Measurements from ENCODE around the gene MAMLD1.

The MAMLD1 gene

DNA sequence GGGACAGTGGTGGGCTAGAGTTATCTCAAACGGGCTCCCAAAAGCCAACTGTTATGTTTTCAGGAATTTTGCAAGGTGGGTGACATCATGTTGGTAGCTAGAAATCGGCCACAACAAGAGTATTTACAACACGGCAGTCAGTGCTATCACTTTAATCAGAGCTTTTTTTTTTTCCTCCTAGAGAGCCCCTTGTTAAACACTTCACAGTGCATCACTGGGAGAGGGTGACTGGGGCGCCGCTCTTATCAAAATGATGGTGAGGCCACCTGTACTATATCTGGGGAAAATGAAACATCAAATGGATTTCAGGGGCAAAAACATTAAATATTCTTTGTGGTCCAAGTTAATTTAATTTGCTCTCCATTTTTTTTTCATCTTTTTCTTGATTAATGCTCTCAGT is 44.9 kb downstream of the MAMLD1 start:
- DNase-seq (ENCODE audit: low spot score) = no peak

DNA sequence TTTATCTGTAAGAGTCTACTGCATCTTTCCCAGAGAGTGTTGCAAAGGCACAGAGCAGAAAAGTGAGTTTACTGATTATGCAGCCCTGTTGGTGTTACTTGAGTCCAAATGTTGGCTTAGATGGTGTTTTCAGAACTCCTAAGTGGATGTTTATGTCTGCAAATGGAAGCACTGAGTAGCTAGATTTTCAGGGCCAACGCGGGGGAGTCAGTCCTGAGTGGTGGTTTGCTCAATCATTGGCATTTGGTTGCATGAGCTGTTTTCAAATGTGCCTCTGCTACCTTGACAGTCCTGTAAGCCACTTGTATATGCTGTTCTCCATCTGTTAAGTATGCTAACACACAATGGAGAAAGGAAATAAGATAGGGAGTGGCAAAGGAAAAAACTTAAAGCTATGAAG is 45.4 kb downstream of the MAMLD1 start:
- no peak for DNase-seq (ENCODE audit: low spot score)

DNA sequence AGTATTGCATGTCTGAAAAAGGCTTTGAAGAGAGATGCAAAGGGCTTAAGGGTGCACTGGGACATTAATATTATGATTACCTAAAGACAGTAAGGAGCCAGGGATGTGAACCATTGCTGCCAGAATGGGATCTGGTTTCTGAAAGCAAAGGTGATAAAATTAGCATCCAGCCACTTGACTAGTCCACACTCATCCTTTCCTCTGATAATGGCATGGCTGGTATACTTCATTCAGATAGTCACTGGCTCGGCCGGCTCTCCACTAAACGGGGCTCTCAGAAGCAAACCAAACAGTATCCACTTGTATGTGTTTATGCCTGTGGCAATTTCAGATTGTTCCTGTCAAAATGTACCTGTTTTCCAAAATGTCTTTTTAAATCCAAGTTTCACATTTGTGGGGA is 46.4 kb downstream of the MAMLD1 start:
- no peak for DNase-seq (ENCODE audit: low spot score)

DNA sequence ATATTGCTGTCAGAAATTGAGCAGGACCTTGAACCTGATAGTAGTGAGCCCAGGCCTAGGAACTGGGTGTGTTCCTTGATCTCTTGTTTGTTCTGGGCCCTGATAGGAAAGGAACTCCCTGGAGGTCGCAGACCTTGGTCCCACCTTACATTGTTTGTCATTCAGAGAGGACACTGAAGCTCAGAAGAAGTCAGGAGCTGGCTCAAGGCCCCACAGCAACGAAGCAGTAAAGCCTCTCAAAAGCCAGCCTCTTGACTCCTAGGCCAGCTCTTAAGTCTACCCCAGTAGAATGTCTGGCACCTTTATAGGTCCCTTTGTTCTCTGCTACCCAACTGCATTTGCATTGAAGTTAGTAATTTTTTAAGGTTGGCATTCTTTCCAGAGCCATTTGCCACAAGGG is 46.8 kb downstream of the MAMLD1 start:
- no peak for DNase-seq (ENCODE audit: low spot score)

DNA sequence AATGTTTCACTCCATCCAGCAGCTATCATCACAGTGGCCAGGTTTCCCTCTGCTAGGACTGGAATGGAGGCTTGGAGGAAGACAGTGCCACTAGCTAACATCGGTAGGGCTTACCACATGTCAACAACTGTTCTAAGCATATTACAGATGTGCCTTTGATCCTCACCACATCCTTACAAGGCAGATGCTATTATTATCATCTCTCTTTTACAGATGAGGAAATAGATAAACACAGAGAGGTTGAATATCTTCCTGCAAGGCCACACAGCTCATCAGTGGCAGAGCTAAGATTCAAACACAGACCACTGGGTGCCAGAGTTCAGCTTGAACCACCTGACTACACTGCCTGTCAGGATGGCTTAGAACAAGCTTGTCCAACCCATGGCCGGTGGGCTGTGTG is 47.4 kb downstream of the MAMLD1 start:
- no peak for DNase-seq (ENCODE audit: low spot score)

DNA sequence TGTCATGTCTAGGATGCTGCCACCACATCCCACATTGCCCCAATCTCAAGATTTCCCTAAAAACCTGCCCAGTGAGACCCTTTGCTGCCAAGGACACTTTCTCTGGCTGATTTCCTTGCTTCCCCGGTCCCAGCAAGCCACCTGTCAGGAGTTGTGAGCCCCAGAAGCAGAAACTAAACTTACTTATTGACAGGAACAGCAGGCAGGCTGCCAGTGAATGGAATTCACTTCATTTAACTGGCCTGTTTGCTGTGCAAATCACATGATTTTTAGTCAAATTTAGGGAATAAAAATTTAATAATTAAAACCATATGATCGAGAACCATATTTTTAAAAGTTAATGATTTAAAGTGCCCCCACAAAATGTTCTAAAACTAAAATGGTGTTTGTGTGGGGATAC is 48.5 kb downstream of the MAMLD1 start:
- DNase-seq (ENCODE audit: low spot score) = no peak

DNA sequence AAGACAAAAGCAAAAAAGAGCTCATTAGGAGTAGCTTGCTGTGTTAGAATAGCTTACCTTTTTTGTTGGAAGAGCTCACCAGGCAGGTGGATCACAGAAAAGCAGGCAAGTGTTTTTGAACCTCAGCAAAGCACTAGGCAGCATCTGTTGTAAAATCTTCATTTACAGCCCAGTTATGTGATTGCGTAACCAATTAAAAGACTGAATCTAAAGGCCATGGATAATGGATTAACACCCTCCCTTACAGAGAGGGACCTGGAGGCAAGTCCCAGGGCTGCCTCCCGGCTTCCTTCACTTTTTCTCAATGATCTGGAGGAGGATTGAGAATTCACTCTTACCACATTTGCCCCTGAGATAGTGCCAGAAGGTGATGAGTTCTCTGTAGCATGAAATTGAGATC is 51.1 kb downstream of the MAMLD1 start:
- no peak for DNase-seq (ENCODE audit: low spot score)

DNA sequence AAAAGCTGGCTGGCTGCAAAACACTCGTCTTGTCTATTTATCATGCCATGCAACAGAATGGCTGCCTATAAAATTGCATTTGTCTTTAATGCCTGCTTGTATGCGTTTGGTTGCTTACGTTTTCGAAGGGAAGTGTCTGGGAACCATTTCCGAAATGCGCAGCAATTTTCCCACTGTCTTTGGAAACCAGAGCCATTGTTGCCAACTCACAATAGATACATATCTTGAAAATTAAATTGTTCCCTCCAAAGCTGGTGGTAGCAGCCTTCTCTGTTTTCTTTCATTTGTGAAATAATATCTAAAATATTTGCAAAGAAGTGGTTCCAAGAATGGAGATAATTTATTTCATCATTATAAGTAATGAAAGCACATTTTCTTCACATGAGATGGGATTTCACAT is 53.4 kb downstream of the MAMLD1 start:
- DNase-seq (ENCODE audit: low spot score) = no peak

DNA sequence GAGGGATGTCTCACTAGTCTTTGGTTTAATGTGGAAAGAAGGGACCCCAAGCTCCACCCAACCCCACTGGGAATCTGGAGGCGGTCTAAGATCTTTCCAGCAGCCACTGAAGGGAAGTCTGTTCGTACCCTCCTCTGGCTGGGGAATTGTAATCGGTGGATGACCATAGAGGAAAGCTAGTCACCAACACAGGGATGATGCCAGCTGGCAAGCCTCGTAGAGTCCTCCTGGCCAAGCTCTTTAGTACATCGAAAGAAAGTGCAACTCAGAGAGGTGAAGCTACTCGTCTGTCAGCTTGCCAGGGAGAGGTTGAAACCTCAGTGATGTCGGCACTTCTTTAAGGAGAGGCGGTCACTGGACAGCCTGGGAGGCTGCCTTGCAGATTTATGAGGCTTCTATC is 58.7 kb downstream of the MAMLD1 start:
- no peak for DNase-seq (ENCODE audit: low spot score)

DNA sequence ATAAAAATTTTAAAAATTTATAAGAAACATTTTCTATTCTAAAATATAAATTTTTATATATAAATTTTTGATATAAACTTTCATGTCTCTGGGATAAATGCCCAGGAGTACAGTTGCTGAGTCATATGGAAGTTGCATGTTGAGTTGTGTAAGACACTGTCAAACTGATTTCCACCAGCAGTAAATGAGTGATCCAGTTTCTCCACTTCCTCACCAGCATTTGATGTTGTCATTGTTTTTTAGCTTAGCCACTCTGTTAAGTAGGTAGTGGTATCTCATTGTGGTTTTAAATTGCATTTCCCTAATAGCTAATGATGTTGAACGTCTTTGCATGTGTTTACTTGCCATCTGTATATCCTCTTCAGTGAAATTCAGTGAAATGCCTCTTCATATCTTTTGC is 66.5 kb downstream of the MAMLD1 start:
- no peak for DNase-seq (ENCODE audit: low spot score)

DNA sequence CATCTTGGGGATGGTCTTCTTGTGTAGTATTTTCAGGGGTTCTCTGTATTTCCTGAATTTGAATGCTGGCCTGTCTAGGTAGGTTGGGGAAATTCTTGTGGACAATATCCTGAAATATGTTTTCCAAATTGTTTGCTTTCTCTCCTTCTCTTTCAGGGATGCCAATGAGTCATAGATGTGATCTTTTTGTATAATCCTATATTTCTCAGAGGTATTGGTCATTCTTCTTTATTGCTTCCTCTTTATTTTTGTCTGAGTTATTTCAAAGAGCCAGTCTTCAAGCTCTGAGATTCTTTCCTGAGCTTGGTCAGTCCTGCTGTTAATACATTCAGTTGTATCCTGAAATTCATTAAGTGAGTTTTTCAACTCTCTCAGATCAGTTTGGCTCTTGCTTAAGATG is 73.1 kb downstream of the MAMLD1 start:
- no peak for DNase-seq (ENCODE audit: low spot score)

DNA sequence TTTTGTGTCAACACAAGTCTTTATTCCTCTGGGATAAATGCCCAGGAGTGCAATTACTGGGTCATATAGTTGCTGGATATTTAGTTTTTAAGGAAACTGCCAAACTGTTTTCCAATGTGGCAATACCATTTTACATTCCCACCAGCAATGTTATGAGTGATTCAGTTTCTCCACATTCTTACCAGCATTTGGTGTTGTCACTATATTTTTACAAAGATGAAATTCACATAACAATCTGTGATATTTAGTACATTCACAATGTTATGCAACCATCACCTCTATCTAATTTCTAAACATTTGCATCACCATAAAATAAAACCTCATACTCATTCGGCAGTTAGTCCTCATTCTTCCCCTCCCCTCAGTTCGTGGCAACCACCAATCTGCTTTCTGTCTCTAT is 75.0 kb downstream of the MAMLD1 start:
- DNase-seq (ENCODE audit: low spot score) = no peak

DNA sequence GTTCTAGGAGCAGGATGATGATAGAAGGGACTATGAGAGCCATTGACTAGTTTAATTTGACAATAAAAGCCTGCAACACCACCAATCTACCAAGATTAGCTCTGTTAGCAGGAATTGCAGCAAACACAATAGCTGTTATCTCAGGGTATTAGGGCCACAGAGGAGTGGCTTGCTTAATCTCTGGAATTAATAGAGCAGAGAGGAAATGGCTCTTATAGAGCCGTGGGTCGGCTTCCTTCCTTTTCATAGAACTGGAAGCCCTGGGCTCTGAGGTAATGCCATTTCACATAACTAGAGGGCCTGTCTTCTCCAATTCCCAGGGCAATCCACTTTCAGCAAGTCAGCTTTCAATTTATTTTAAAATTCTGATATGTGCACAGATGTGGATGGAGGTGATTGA is 83.0 kb downstream of the MAMLD1 start:
- DNase-seq (ENCODE audit: low spot score) = no peak

DNA sequence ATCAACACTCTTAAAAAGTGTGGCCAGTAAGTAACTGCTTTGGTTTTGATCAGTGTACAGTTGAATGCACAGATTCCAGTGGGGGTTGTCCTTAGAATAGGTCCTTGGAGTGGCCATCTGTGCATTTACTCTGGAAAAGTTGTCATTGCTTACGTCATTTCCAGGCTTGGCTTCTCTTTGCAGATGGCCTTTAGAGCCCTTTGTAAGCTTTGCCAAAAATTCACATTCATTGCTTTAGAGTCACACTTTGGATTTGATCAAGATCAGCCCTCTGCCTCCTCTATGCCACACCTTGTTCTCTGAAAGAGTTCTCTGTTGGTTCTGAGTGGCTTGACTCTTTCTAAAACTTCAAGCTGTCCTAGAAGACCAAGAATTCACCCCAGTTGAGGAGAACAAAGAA is 83.9 kb downstream of the MAMLD1 start:
- no peak for DNase-seq (ENCODE audit: low spot score)

DNA sequence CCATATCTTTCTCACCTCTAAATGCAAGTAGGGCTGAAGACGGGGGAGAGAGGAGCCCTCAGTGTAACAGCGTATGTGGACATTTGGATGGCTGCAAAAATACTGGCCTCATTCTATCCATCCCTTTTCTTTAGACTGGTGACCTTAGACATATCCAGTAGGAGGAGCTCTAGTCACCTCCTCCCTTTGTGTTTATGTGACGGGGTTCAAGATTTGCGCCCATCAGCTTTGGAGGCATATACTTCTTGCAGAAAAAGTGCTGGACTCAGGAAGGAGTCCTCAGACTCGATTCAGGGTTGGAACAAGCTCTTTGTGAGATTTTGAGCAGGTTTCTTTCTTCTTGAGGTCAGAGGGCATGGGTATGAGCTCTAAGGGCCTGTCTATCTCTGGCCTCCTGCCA is 86.2 kb downstream of the MAMLD1 start:
- no peak for DNase-seq (ENCODE audit: low spot score)

DNA sequence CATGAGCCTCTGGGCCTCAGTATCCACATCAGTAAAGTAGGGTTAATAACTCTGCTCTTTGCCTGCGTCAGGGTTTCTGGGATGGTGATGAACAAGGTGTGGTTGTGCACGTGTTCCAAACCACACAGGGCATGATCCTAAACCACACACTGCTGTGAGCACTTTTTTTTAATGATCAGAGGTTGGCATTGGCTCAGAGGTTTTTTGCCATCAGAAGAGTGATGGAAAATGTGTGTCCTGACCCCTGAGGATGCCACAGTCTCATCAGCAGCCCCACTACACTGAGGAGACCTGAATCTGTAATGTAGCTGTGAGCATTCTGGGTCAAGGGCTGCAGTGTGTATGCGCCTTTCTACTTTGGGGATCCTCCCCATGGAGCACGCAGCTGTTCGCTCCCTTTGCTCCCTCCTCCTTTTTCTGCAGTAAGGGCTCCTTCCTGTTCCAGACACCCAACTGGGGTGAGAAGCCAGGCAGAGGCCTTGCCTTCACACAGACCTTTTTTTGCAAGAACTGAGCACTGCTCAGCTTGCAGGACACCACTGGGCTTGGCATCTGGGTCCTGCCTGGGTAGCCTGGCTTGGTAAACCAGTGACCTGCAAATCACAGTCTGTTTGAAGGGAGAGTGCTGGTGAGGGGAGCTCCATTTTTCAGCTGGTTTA is 87.5 kb downstream of the MAMLD1 start:
- no peak for DNase-seq (ENCODE audit: low spot score)

DNA sequence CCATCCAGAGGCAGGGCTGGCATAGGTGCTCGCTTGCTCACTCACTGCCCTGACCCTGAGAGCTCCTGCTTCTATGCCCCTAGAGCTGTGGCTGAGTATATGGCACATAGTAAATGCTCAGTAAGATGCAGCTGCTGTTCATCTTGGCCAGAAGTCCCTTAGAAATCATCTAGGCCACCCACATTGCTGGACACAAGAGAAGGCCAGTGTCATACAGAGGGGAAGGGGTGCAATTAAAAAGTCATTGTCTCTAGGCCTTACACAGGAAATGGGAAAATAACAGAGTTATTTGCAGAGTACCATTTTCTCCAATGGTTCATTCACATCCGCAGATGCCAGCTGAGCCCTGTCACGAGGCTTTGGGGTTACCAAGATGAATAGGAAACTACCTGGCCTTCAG is 88.8 kb downstream of the MAMLD1 start:
- no peak for DNase-seq (ENCODE audit: low spot score)

DNA sequence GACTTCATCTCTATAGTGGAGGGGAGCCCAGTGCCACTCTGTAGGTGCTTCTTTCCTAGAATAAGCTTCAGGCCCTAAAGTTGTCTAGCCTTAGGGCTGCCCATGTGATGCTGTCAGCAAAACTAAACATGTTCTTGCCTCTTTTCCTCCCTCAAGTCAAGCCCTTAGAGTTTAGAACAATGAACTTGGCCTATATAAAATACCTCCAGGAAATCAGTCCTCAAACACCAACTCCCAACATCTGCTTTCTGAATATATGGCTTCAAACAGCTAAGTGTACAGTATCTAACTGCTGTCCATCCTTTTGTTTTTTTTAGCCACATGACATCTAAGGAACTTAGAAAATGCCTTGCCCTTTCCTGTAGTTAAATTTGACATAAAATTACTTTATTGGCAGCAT is 91.0 kb downstream of the MAMLD1 start:
- no peak for DNase-seq (ENCODE audit: low spot score)

DNA sequence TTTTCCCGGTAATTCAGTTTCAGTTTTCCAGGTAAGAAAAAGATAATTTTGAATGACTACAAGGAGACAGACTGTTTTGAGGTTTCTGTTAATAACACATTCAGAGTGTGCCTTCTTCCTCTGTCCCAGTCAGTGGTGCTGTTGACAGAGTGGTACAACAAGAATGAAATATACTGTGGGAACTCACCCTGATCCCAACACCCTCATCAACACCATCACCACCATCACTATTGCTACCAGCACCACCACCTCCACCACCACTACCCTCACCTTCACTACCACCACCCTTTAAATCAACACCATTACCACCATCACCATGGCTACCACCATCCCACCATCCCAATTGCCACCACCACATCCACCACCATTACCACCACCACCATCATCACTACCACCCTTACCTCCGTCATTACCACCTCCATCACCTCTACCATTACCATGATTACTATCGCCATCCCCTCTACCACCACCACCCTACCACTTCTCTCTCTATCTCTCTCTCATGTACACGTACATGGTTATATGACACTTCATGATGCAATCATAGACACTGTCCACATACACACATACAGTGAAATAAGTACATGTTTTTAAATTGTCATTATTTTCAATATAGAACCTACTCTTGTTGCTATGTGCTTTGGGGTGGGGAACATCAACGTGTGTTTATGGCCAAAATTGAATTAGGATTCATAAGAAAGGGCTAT is 91.5 kb downstream of the MAMLD1 start:
- DNase-seq (ENCODE audit: low spot score) = no peak

DNA sequence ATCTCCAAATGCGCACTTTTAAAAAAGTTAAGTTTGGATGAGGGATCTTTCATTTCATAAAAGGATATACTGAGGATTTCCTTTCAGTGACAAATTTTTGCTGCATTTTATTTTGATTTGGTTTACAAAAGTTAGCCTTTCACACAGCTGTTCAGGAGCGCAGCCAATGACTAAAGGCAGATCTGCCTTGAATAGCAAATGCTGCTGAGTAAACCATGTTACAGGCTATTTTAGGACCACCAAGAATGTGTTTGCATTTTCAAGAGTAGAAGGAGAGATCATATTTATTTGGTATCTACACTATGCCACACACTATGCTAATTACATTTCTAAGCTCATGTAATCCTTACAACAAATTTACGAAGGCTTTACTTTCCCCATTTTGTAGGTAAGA is 92.1 kb downstream of the MAMLD1 start:
- no peak for DNase-seq (ENCODE audit: low spot score)

DNA sequence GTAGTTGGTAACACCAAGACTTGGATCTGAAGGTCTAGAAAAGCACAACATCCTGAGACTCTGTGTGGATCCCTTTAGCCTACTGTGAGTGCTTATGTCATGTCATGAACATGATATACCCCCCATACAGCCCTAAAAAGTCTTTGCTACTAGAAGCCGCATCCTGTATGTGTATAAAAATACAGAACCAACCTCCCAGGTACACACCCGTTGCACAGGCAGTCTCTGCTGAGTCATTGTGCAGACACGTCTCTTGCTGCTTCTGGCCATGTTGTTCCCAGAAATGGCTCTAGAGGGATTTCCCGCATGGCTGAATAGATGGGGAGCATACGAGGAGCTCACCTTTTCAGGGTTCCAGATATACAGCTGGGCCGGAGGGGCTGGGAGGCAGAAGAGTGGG is 93.3 kb downstream of the MAMLD1 start:
- no peak for DNase-seq (ENCODE audit: low spot score)

DNA sequence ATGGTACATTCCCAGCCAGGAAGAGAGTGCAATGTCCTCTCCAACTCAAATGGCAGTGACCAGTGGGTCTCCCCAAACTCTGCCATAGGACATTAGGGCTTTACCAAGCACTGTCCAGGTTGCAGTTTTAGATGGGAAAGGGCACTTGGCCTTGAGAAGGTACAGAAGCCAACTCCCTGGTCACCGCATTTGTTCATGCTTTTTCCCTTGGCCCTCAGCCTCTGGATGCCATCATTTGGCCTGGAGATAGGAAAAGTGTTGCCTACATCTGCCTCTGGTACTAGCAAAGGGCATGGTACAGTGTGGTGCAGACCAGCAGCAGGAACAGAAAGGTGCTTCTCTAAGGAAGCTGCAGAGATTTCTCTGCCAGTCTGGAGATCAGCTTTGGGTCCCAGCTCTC is 93.8 kb downstream of the MAMLD1 start:
- no peak for DNase-seq (ENCODE audit: low spot score)

DNA sequence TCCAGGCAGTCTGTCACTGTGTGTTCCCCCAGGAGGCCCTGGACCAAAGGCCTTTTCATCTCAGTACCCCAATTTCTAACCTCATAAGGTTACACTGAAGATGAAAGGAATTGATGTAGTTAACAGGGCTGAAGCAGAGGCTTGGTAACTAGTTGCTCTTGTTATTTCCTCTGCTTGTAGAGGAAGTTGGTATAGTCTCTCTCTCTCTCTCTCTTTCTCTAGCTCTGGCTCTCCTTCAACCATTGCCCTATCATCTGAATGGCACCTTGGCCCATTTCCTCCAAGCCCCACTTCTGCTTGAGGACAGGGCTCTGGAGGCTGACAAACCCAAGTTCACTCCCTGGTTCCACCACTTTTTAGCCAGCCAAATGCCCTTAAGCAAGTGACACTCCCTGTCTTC is 96.1 kb downstream of the MAMLD1 start:
- no peak for DNase-seq (ENCODE audit: low spot score)

DNA sequence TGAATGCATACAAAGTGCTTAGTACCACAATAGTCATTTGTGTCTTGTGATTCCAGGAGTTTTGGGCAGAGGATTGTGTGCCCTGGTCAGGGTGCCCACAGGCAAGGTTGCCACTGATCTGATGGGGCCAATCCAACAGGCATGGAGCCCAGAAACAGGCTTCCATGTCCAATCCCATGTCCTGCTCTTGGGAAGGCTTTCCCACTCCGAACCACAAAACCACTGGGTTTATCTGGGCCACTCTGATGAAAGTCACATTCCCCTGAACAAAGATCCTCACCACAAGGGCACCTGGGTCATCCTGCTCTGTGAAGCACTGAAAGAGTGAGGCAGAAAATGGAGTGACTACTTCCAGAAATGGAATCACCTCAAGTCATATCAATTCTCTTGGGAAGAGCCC is 96.9 kb downstream of the MAMLD1 start:
- DNase-seq (ENCODE audit: low spot score) = no peak

Measured in LoVo (cell line).